Uterus (tissue), 2 donors: Measurements from ENCODE around the gene SSR1.

Experiments used
- CTCF ChIP-seq, 4 experiments: fragments of 200-600 bp in 2 of 4; fragments of 450-650 bp in 2 of 4; sonication (generic) in 2 of 4; IDR thresholded peaks; one replicate each; pipeline ENCODE4 v1.5.1; 2016 to 2019; ENCODE audit warnings: antibody characterized with exemption in 4 of 4, mild to moderate bottlenecking in 2 of 4, moderate library complexity in 1 of 4
- POLR2A ChIP-seq, 2 donors: fragments of 450-650 bp; IDR thresholded peaks; one replicate each; pipeline ENCODE4 v1.6.1; 2016; ENCODE audit warnings: antibody characterized with exemption in 2 of 2, mild to moderate bottlenecking in 1 of 2, moderate library complexity in 1 of 2

- TF ChIP-seq CTCF (IDR thresholded peaks at IDR 0.05), result no peak
- TF ChIP-seq POLR2A (IDR thresholded peaks at IDR 0.05), result no peak
Measured at GRCh38 chr6:7270320-7271204, 42.4 kb downstream of the SSR1 start.
